GM12878 (cell line): ENCODE measurements around the gene NUP210L. TPM values are rescaled to one million over a fixed set of nuclear protein-coding genes. Genes with fewer than 3 reads are reported as not detected.

Source experiments
- ATAC-seq: fragments of 200-7000 bp; cut with Tn5 transposase; 3 replicates; pipeline ENCODE4 v1.9.1; 2020; ENCODE audit warnings: mild to moderate bottlenecking, moderate library complexity
- BruUV-seq: library from RNA; stranded (reverse); fragments of 400-500 nt; replicated peaks from 2 replicates; lab custom pipeline; 2021; lab: Mats Ljungman, UMichigan
- CTCF ChIA-PET: fragments of 300-600 bp; sonication (Branson Sonifier 250); formaldehyde crosslinking; extraction: SDS; loops from one replicate; lab custom pipeline; 2021; ENCODE audit warnings: inconsistent platforms; lab: Yijun Ruan, JAX
- POLR2A ChIA-PET: fragments of 350-600 bp; formaldehyde crosslinking; extraction: SDS; loops from one replicate; lab custom pipeline; 2021; ENCODE audit warnings: inconsistent platforms; lab: Charles Lee
- RAD21 ChIA-PET: fragments of 300-600 bp; sonication (Branson Sonifier 250); formaldehyde crosslinking; loops from one replicate; lab custom pipeline; 2023; ENCODE audit warnings: antibody characterized with exemption; ENCODE audit not compliant: unreplicated experiment; lab: Charles Lee
- SMC1A ChIA-PET: fragments of 300-600 bp; sonication (Branson Sonifier 250); formaldehyde crosslinking; loops from one replicate; lab custom pipeline; 2023; ENCODE audit not compliant: unreplicated experiment, uncharacterized antibody; lab: Charles Lee
- DNase-seq: peaks from one replicate; pipeline ENCODE4 v3.0.0-alpha.2; 2011; ENCODE audit warnings: low read depth, low spot score
- FAIRE-seq: peaks from 3 replicates; lab custom pipeline; 2011; peaks lifted over from hg19 to GRCh38; lab: Jason Lieb, UNC
- H2AFZ ChIP-seq: 2 replicates; pipeline ENCODE4 v1.6.0; 2011; ENCODE audit warnings: low read depth, low read length, control low read depth; ENCODE audit not compliant: control insufficient read depth
- H3K27ac ChIP-seq: 2 replicates; pipeline ENCODE4 v1.5.1; 2011; ENCODE audit warnings: control low read depth; ENCODE audit not compliant: control insufficient read depth, insufficient read depth
- H3K27me3 ChIP-seq, 2 experiments: replicated peaks in 1 of 2; 2 replicates each; pipeline versions ENCODE4 v1.6.0 to v1.6.1; 2011; ENCODE audit warnings: low read length in 1 of 2; ENCODE audit not compliant: control insufficient read depth in 2 of 2, insufficient read depth in 2 of 2
- H3K36me3 ChIP-seq, 2 experiments: 2 replicates each; pipeline ENCODE4 v1.5.1; 2011; ENCODE audit warnings: low read length in 1 of 2; ENCODE audit not compliant: control insufficient read depth in 2 of 2, insufficient read depth in 2 of 2
- H3K4me1 ChIP-seq: 2 replicates; pipeline ENCODE4 v1.6.1; 2011; ENCODE audit warnings: mild to moderate bottlenecking, low read length, moderate library complexity, mixed read lengths; ENCODE audit not compliant: control insufficient read depth, insufficient read depth
- H3K4me2 ChIP-seq: 2 replicates; pipeline ENCODE4 v1.6.0; 2011; ENCODE audit warnings: control low read depth; ENCODE audit not compliant: control insufficient read depth, insufficient read depth
- H3K4me3 ChIP-seq: fragments of 200-600 bp; sonication (generic); 2 replicates; pipeline ENCODE4 v1.5.1; 2016
- H3K79me2 ChIP-seq: 2 replicates; pipeline ENCODE4 v1.6.0; 2011; ENCODE audit warnings: low read length; ENCODE audit not compliant: control insufficient read depth, insufficient read depth
- H3K9ac ChIP-seq: 2 replicates; pipeline ENCODE4 v1.8.0; 2011; ENCODE audit warnings: low read length, control low read depth, mixed read lengths; ENCODE audit not compliant: control insufficient read depth, insufficient read depth
- H3K9me3 ChIP-seq: replicated peaks from 3 replicates; pipeline ENCODE4 v1.5.1; 2011; ENCODE audit warnings: mild to moderate bottlenecking, low read length; ENCODE audit not compliant: control insufficient read depth, insufficient read depth
- H4K20me1 ChIP-seq: 2 replicates; pipeline ENCODE4 v1.6.0; 2011; ENCODE audit not compliant: control insufficient read depth, insufficient read depth
- BCLAF1 ChIP-seq: fragments of 450-650 bp; IDR thresholded peaks from 2 replicates; pipeline ENCODE4 v1.6.1; 2017; ENCODE audit warnings: antibody characterized with exemption, mild to moderate bottlenecking, moderate library complexity
- CHD4 ChIP-seq: fragments of 200-600 bp; sonication (generic); IDR thresholded peaks from 2 replicates; pipeline ENCODE4 v1.6.1; 2016; ENCODE audit warnings: mild to moderate bottlenecking
- EP300 ChIP-seq, 2 experiments: fragments of 150-350 bp in 1 of 2; IDR thresholded peaks; 2 replicates each; pipeline ENCODE4 v1.6.1; 2011 to 2012; ENCODE audit warnings: low read depth in 2 of 2, low read length in 2 of 2, borderline replicate concordance in 1 of 2, improper control_type of control experiment in 1 of 2, inconsistent platforms in 1 of 2; ENCODE audit not compliant: control insufficient read depth in 1 of 2
- ESRRA ChIP-seq: IDR thresholded peaks from 2 replicates; pipeline ENCODE4 v1.6.1; 2012; ENCODE audit warnings: mild to moderate bottlenecking, low read length, improper control_type of control experiment
- MYC ChIP-seq: IDR thresholded peaks from 2 replicates; pipeline ENCODE4 v1.6.1; 2011; ENCODE audit warnings: mild to moderate bottlenecking, low read length, moderate library complexity, inconsistent platforms; ENCODE audit not compliant: insufficient read depth, insufficient replicate concordance, insufficient read length, severe bottlenecking
- NKRF ChIP-seq: fragments of 450-650 bp; conservative IDR thresholded peaks from 2 replicates; pipeline ENCODE4 v1.6.1; 2017; ENCODE audit warnings: mild to moderate bottlenecking, moderate library complexity
- STAT1 ChIP-seq: fragments of 450-650 bp; conservative IDR thresholded peaks from 2 replicates; pipeline ENCODE4 v1.6.1; 2014; ENCODE audit warnings: antibody characterized with exemption, mild to moderate bottlenecking
- USF2 ChIP-seq: IDR thresholded peaks from 2 replicates; pipeline ENCODE4 v1.6.1; 2011; ENCODE audit warnings: low read depth, low read length, improper control_type of control experiment, borderline replicate concordance
- ZNF592 ChIP-seq: fragments of 450-650 bp; IDR thresholded peaks from 2 replicates; pipeline ENCODE4 v1.6.1; 2017; ENCODE audit warnings: mild to moderate bottlenecking, moderate library complexity
- WGBS: methylation state at CpG from one replicate; pipeline ENCODE4 v1.1.6; 2016; ENCODE audit warnings: low lambda C conversion rate; ENCODE audit not compliant: insufficient replicate concordance, insufficient coverage; ENCODE audit errors: missing lambda C conversion rate; 5-methylcytosine and 5-hydroxymethylcytosine counted together
- in situ Hi-C: fragments of 300-500 bp; cut with MboI; formaldehyde crosslinking; loops from 9 replicates; pipeline ENCODE4 v1.14.3; 2018; ENCODE audit warnings: mixed read lengths
- intact Hi-C: fragments of 100-400 bp; cut with micrococcal nuclease; formaldehyde crosslinking; loops from one replicate; pipeline ENCODE4 v1.14.2; 2022; ENCODE audit not compliant: unreplicated experiment
- polyA plus RNA-seq, 11 experiments: library from polyadenylated mRNA; depleted of rRNA in 4 of 11; unstranded in 6 of 11; stranded (reverse) in 5 of 11; fragments of >200 nt; fragmentation: Nextera tagmentation in 4 of 11; fragmentation: Illumina TruSeq in 1 of 11; extraction: Ambion mirVana in 4 of 11; extraction: Trizol in 1 of 11; gene quantifications; 1 replicate in 1 of 11; 2 replicates in 10 of 11; pipeline versions ENCODE4 v1.2.1 to v1.2.3, GENCODE V29; 2011 to 2016; ENCODE audit warnings: inconsistent platforms in 2 of 11, missing spikeins in 2 of 11, low read depth in 1 of 11
- total RNA-seq, 4 experiments: library from RNA; depleted of rRNA in 3 of 4; stranded (reverse); fragments of >200 nt in 3 of 4; fragmentation: Illumina TruSeq in 1 of 4; extraction: Trizol in 1 of 4; gene quantifications; 2 replicates each; pipeline versions ENCODE4 v1.2.1 to v1.2.3, GENCODE V29; 2013 to 2021

NUP210L gene
- total and polyA plus RNA-seq, 10 of the 15 experiments (the other 5 are each of a cell fraction or from before 2014, with no cell fraction given) = 0.04 to 0.08 (median 0.07) TPM; not detected in 7

GRCh38 chr1:154171880-154172279, 17.0 kb upstream of the NUP210L start:
- H2AFZ ChIP-seq = no peak overlapping the region
- intact Hi-C loops (no loop called here), in situ Hi-C loops (no loop called here)
- SMC1A ChIA-PET = no interaction called here
- H3K9ac ChIP-seq = no peak overlapping the region
- H3K4me2 ChIP-seq = no peak overlapping the region
- peaks cover 24% of the 10 kb centered on the region for H3K79me2 ChIP-seq
- no peak overlapping the region for H3K4me3 ChIP-seq
- CTCF ChIA-PET = no interaction called here
- POLR2A ChIA-PET = no interaction called here
- DNase-seq (no peak), ATAC-seq (no peak), FAIRE-seq (no peak)
- no TSS peak for BruUV-seq
- H3K27ac ChIP-seq = no peak overlapping the region
- WGBS = 84% methylated on average over 5 of the region's 5 CpGs
- H3K9me3 ChIP-seq = no peaks in the 10 kb centered on the region
- no peaks in the 10 kb centered on the region; the same call in 1 of the 2 replicates for H4K20me1 ChIP-seq
- 0 out of 2 replicates have a peak, but pooled peaks cover 3% of the 10 kb centered on the region for H3K4me1 ChIP-seq
- RAD21 ChIA-PET = no interaction called here
- H3K27me3 ChIP-seq = no peaks in the 10 kb centered on the region
- H3K36me3 ChIP-seq = peaks cover 29 to 68% of the 10 kb centered on the region in 2 experiments
- TF ChIP-seq ZNF592 (no peak), NKRF (no peak), USF2 (no peak), MYC (no peak), STAT1 (no peak), ESRRA (no peak), EP300 (IDR thresholded peaks at IDR 0.05; ENCODE audit: borderline replicate concordance in 1 of 2, control insufficient read depth in 1 of 2, low read depth in 2 of 2, low read length in 2 of 2) (no peak), CHD4 (no peak), BCLAF1 (no peak)
